GM23248 (cell line): ENCODE results near the gene FHOD3. TPM values are rescaled to one million over a fixed set of nuclear protein-coding genes. Genes with fewer than 3 reads are reported as not detected.
A peak's percentile ranks its signal among the peaks of the same experiment; 100 is the strongest.

Source experiments
- DNase-seq: peaks from one replicate; pipeline ENCODE4 v3.0.0-alpha.2; 2015
- H2AFZ ChIP-seq: fragments of 200-600 bp; sonication (generic); 2 replicates; pipeline ENCODE4 v1.6.1; 2016; ENCODE audit warnings: antibody characterized with exemption
- H3F3A ChIP-seq: fragments of 200-600 bp; sonication (generic); 2 replicates; pipeline ENCODE4 v1.6.1; 2016; ENCODE audit warnings: mild to moderate bottlenecking, antibody characterized with exemption, mixed run types; ENCODE audit not compliant: insufficient read depth
- H3K27ac ChIP-seq: fragments of 200-600 bp; sonication (generic); 2 replicates; pipeline ENCODE4 v1.5.1; 2016; ENCODE audit warnings: mild to moderate bottlenecking
- H3K27me3 ChIP-seq: fragments of 200-600 bp; sonication (generic); replicated peaks from 2 replicates; pipeline ENCODE4 v1.6.1; 2016; ENCODE audit warnings: mild to moderate bottlenecking; ENCODE audit not compliant: insufficient read depth
- H3K36me3 ChIP-seq: fragments of 200-600 bp; sonication (generic); 2 replicates; pipeline ENCODE4 v1.6.1; 2016; ENCODE audit warnings: low read depth, mild to moderate bottlenecking
- H3K4me1 ChIP-seq: fragments of 200-600 bp; sonication (generic); 2 replicates; pipeline ENCODE4 v1.6.1; 2016; ENCODE audit warnings: mild to moderate bottlenecking; ENCODE audit not compliant: insufficient read depth
- H3K4me2 ChIP-seq: fragments of 200-600 bp; sonication (generic); one replicate; pipeline ENCODE4 v1.6.1; 2016; ENCODE audit warnings: mild to moderate bottlenecking; ENCODE audit not compliant: unreplicated experiment
- H3K4me3 ChIP-seq: fragments of 200-600 bp; sonication (generic); 2 replicates; pipeline ENCODE4 v1.5.1; 2016; ENCODE audit warnings: mild to moderate bottlenecking
- H3K79me2 ChIP-seq: fragments of 200-600 bp; sonication (generic); 2 replicates; pipeline ENCODE4 v1.6.1; 2016; ENCODE audit warnings: mild to moderate bottlenecking; ENCODE audit not compliant: insufficient read depth
- H3K9ac ChIP-seq: fragments of 200-600 bp; sonication (generic); 2 replicates; pipeline ENCODE4 v1.6.1; 2016; ENCODE audit warnings: mild to moderate bottlenecking
- H3K9me2 ChIP-seq: fragments of 200-600 bp; sonication (generic); 2 replicates; pipeline ENCODE4 v1.6.1; 2016; ENCODE audit warnings: mixed run types, mild to moderate bottlenecking, moderate library complexity; ENCODE audit not compliant: insufficient read depth
- H3K9me3 ChIP-seq: fragments of 200-600 bp; sonication (generic); one replicate; pipeline ENCODE4 v1.6.1; 2017; ENCODE audit warnings: low read depth
- H4K20me1 ChIP-seq: fragments of 200-600 bp; sonication (generic); 2 replicates; pipeline ENCODE4 v1.6.0; 2016; ENCODE audit not compliant: insufficient read depth
- EZH2 ChIP-seq: fragments of 200-600 bp; sonication (generic); IDR thresholded peaks from 2 replicates; pipeline ENCODE4 v1.6.1; 2018; ENCODE audit warnings: antibody characterized with exemption, mild to moderate bottlenecking; ENCODE audit not compliant: insufficient read depth, poor library complexity, severe bottlenecking
- EZH2phosphoT487 ChIP-seq: fragments of 200-600 bp; sonication (generic); IDR thresholded peaks from 2 replicates; pipeline ENCODE4 v1.6.1; 2018; ENCODE audit warnings: antibody characterized with exemption, moderate library complexity, mild to moderate bottlenecking, low read depth; ENCODE audit not compliant: insufficient read depth
- WGBS, 2 experiments: methylation state at CpG; one replicate each; pipeline ENCODE4 v1.1.6; 2015 to 2017; ENCODE audit warnings: low lambda C conversion rate in 2 of 2, low coverage in 1 of 2; ENCODE audit errors: missing lambda C conversion rate in 2 of 2; 5-methylcytosine and 5-hydroxymethylcytosine counted together
- in situ Hi-C: fragments of 300-500 bp; cut with MboI; formaldehyde crosslinking; loops from 2 replicates; pipeline ENCODE4 v1.15.0; 2020
- polyA plus RNA-seq: library from polyadenylated mRNA; unstranded; fragments of >200 nt; fragmentation: Nextera tagmentation; extraction: Ambion mirVana; gene quantifications from 2 replicates; pipeline ENCODE4 v1.2.1, GENCODE V29; 2016
- total RNA-seq: library from RNA; depleted of rRNA; stranded (reverse); fragments of >200 nt; shearing (Covaris generic); gene quantifications from 2 replicates; pipeline ENCODE4 v1.2.3, GENCODE V29; 2014

FHOD3 gene
- total and polyA plus RNA-seq, 2 experiments from 2014 or later = 1.6 to 10.1 TPM

GRCh38 chr18:36321658-36322407, 24.3 kb downstream of the FHOD3 start:
- peak; percentile 26 for DNase-seq
- Histone ChIP-seq H3K27me3 (no peaks in the 10 kb centered on the region), H3K4me2 (no peak overlapping the region), H3K9me3 (no peaks in the 10 kb centered on the region), H3F3A (no peaks in the 10 kb centered on the region), H3K4me1 (peaks cover 5% of the 10 kb centered on the region; the same call in 1 of the 2 replicates), H3K27ac (no peak overlapping the region), H3K4me3 (no peak overlapping the region), H3K79me2 (peaks cover 62% of the 10 kb centered on the region), H2AFZ (no peak overlapping the region), H3K9me2 (no peaks in the 10 kb centered on the region), H3K36me3 (no peaks in the 10 kb centered on the region), H3K9ac (no peak overlapping the region), H4K20me1 (no peaks in the 10 kb centered on the region)
- TF ChIP-seq EZH2 (no peak), EZH2phosphoT487 (no peak)
- WGBS, 2 experiments = 88% methylated on average over 10 of the region's 10 CpGs
- in situ Hi-C loops = no loop called here

- Histone ChIP-seq H3K4me1 (peaks cover 5% of the 10 kb centered on the region; the same call in 1 of the 2 replicates), H3K4me3 (no peak overlapping the region), H2AFZ (no peak overlapping the region), H3K9ac (no peak overlapping the region), H3K9me3 (no peaks in the 10 kb centered on the region), H3K27me3 (no peaks in the 10 kb centered on the region), H3K79me2 (peaks cover 64% of the 10 kb centered on the region), H3K27ac (no peak overlapping the region), H4K20me1 (no peaks in the 10 kb centered on the region), H3F3A (no peaks in the 10 kb centered on the region), H3K9me2 (no peaks in the 10 kb centered on the region), H3K4me2 (no peak overlapping the region), H3K36me3 (no peaks in the 10 kb centered on the region)
- no peak for DNase-seq
- no peak for TF ChIP-seq EZH2
- TF ChIP-seq EZH2phosphoT487 = no peak
- in situ Hi-C loops = no loop called here
- 93 to 100% methylated on average over 1 of the region's 1 CpG for WGBS, 2 experiments
Measured at GRCh38 chr18:36322408-36322728, 24.9 kb downstream of the FHOD3 start.

GRCh38 chr18:36322734-36323133, 25.2 kb downstream of the FHOD3 start:
- Histone ChIP-seq H3K36me3 (no peaks in the 10 kb centered on the region), H3K9ac (no peak overlapping the region), H3K4me1 (peaks cover 5% of the 10 kb centered on the region; the same call in 1 of the 2 replicates), H2AFZ (no peak overlapping the region), H4K20me1 (no peaks in the 10 kb centered on the region), H3K9me2 (no peaks in the 10 kb centered on the region), H3F3A (no peaks in the 10 kb centered on the region), H3K9me3 (no peaks in the 10 kb centered on the region), H3K27ac (no peak overlapping the region), H3K4me2 (no peak overlapping the region), H3K27me3 (no peaks in the 10 kb centered on the region), H3K79me2 (peaks cover 64% of the 10 kb centered on the region), H3K4me3 (no peak overlapping the region)
- in situ Hi-C loops = no loop called here
- TF ChIP-seq EZH2 (no peak), EZH2phosphoT487 (no peak)
- DNase-seq = no peak
- WGBS, 2 experiments = 94 to 97% methylated on average over 4 of the region's 4 CpGs

- H3K4me3 ChIP-seq = no peak overlapping the region
- H3K27ac ChIP-seq = no peak overlapping the region
- DNase-seq = no peak
- 91 to 96% methylated on average over 1 of the region's 1 CpG for WGBS, 2 experiments
- H2AFZ ChIP-seq = no peak overlapping the region
- H3K4me2 ChIP-seq = no peak overlapping the region
- no peaks in the 10 kb centered on the region for H3K9me3 ChIP-seq
- H3K4me1 ChIP-seq = peaks cover 5% of the 10 kb centered on the region; the same call in 1 of the 2 replicates
- H3K9ac ChIP-seq = no peak overlapping the region
- H3K9me2 ChIP-seq = no peaks in the 10 kb centered on the region
- H3K36me3 ChIP-seq = no peaks in the 10 kb centered on the region
- no peaks in the 10 kb centered on the region for H3F3A ChIP-seq
- in situ Hi-C loops = no loop called here
- no peaks in the 10 kb centered on the region for H4K20me1 ChIP-seq
- H3K79me2 ChIP-seq = peaks cover 58% of the 10 kb centered on the region
- TF ChIP-seq EZH2phosphoT487 (no peak), EZH2 (no peak)
- no peaks in the 10 kb centered on the region for H3K27me3 ChIP-seq
Measured at GRCh38 chr18:36323421-36323820, 25.9 kb downstream of the FHOD3 start.
